SK-N-SH treated with all-trans-retinoic acid at 6 μM for 48 hours (cell line): Measurements from ENCODE around the gene NLRX1.

Source experiments
- ESRRG ChIP-seq: fragments of 250-450 bp; sonication (Bioruptor Pico); IDR thresholded peaks from 2 replicates; pipeline ENCODE4 v1.6.1; 2021; ENCODE audit warnings: mild to moderate bottlenecking
- GLIS3 ChIP-seq: fragments of 250-450 bp; sonication (Bioruptor Pico); IDR thresholded peaks from 2 replicates; pipeline ENCODE4 v1.5.0; 2020; ENCODE audit warnings: mild to moderate bottlenecking, moderate library complexity
- PATZ1 ChIP-seq: fragments of 250-450 bp; sonication (Bioruptor Pico); IDR thresholded peaks from 2 replicates; pipeline ENCODE4 v1.8.0; 2020; ENCODE audit warnings: mild to moderate bottlenecking, moderate library complexity, borderline replicate concordance
- PPARA ChIP-seq: fragments of 250-450 bp; sonication (Bioruptor Pico); IDR thresholded peaks from 2 replicates; pipeline ENCODE4 v1.5.0; 2020; ENCODE audit warnings: mild to moderate bottlenecking, borderline replicate concordance
- SNAI2 ChIP-seq: fragments of 250-450 bp; sonication (Bioruptor Pico); IDR thresholded peaks from 2 replicates; pipeline ENCODE4 v1.5.0; 2020; ENCODE audit warnings: mild to moderate bottlenecking, moderate library complexity

- TF ChIP-seq GLIS3: no peak
- TF ChIP-seq ESRRG (CRISPR knock-in tag): no peak
- no peak for TF ChIP-seq PATZ1 (CRISPR knock-in tag)
- TF ChIP-seq SNAI2: no peak
- no peak for TF ChIP-seq PPARA (CRISPR knock-in tag)
Observed at GRCh38 chr11:119223856-119224255, 55.3 kb downstream of the NLRX1 start.
